ENCODE results near the gene UBE2J1.
"Not testable (repeated sequence)": the region's sequence is repeated elsewhere in the genome, so short reads cannot be mapped to it uniquely, and the experiment has no call there.

Gene UBE2J1

DNA sequence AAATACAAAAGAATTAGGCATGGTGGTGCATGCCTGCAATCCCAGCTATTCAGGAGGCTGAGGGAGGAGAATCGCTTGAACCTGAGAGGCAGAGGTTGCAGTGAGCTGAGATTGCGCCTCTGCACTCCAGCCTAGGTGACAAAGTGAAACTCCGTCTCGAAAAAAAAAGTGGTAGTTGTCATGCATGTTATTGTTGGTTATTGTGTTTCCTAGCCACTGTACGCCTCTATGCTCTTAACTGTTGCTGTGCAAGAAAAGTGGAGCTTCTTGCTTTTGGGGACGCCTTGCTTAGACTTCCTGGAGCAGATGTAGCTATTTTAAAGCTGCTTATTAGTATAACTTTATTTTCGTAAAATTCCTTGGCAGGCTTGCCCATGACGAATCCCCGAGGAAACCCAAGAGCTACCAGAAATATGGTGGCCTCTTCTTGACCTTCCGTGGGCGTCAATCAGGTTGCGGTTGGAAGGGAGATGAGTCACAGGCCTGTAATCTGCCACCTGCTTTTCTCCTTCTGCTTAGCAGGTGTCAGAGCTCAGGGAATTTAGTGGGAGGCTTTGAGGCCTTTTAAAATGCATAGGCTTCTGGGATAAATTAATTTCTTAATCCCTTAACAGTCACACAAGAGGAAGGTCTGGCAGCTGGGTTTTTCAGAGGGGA is 54.7 kb downstream of the UBE2J1 start:
- no peak overlapping the region for H3K4me3 ChIP-seq (ENCODE audit: low read depth, low read length)
- DNase-seq (ENCODE audit: low read depth) = peak; percentile 90

DNA sequence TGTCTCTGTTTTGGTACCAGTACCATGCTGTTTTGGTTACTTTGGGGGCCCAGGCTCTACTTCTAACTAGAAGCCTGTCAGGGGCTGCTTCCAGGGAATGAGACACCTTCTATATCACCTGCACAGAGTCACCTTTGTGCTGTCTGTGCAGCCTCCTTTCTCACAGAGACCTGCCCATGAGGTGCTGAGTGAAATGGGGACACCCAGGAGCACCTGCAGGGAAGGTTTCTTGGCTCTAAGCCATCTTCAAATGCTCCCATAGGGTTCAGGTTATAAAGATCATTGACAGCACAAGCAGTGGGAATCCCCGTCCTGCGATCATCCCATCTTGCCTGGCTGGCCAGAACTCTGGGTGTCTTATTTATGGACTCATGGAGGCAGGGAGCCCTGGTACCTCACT is 56.5 kb downstream of the UBE2J1 start:
- DNase-seq (ENCODE audit: low read depth) = no peak
- H3K4me3 ChIP-seq (ENCODE audit: low read depth, low read length) = no peak overlapping the region

DNA sequence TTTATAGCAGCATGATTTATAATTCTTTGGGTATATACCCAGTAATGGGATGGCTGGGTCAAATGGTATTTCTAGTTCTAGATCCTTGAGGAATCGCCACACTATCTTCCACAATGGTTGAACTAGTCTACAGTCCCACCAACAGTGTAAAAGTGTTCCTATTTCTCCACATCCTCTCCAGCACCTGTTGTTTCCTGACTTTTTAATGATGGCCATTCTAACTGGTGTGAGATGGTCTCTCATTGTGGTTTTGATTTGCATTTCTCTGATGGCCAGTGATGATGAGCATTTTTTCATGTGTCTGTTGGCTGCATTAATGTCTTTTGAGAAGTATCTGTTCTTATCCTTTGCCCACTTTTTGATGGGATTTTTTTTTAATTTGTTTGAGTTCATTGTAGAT is 57.4 kb downstream of the UBE2J1 start:
- H3K4me3 ChIP-seq (ENCODE audit: low read depth, low read length); DNase-seq (ENCODE audit: low read depth): not testable (repeated sequence)

DNA sequence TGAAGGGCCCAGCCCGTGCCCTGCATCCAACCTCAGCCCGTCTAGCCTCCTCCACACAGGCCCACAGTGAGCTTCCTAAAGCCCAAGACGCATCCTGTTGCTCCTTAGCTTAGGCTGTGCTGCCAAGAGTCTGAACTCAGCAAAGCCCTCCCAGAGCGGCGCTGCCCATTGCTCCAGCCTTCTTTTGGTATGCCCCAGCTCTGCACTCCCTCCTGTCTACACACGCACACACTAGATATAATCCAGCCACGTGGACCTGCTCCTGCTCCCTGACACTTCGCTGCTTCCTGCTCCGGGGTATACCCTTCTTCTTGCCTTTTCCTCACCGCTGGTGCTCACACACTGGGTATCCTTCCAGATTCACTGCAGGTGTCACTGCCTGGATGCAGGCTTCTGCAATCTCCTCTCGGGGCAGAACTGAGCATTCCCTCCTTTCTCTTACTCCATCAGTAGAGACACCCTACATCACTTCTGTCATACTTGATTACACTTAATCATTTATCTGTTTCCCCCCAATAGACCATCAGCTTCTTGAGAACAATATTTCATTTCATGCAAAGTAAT is 61.2 kb downstream of the UBE2J1 start:
- no peak overlapping the region for H3K4me3 ChIP-seq (ENCODE audit: low read depth, low read length)
- DNase-seq (ENCODE audit: low read depth) = no peak

DNA sequence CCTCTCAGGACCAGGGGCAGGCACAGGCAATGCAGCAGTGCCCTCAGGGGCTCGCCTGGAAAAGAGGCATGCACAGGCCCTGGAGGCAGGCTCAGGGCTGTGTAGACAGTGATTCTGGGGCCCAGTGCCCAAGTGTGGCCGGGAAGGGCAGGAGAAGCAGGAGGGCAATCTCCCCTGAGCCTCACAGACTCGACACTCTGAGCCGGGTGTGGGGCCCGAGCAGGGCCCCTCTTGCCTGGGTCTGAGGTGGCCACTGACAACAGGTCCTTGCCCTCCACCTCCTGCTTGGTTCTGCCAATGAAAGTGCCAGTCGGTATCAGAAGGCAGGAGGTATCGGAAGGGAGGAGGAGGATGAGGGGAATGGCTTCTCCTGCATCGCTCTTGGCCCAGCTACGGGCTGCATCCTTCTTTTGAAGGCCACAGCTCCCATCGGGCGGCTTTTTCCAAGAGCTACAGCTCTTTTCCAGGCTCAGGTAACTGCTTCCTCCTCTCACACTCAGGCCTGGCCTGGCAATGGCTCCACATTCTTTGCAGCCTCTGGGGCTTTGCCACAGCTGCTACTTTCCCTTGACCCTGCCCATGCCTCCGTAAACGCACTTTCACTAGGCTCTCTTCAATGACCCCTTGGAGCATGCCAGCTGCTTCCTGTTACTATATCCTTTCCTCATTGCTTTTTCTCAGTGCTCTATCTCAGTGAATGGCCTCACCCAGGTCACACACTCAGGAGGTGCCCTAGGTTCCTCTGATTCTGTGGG is 61.9 kb downstream of the UBE2J1 start:
- H3K4me3 ChIP-seq (ENCODE audit: low read depth, low read length) = no peak overlapping the region
- no peak for DNase-seq (ENCODE audit: low read depth)

DNA sequence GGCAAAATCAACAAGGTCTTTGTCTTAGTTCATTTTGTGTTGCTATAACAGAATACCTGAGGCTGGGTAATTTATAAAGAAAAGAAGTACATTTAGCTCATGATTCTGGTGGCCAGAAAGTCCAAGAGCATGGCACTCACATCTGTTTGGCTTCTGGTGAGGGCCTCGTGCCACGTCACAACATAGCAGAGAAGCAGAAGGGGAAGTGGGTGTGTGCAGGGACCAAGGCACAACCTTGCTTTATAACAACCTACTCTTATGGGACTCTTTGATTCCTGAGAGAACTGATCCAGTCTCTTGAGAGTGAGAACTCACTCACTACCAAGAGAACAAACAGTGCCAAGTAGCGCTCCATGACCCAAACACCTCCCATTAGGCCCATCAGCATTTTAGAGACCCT is 62.8 kb downstream of the UBE2J1 start:
- H3K4me3 ChIP-seq (ENCODE audit: low read depth, low read length) = no peak overlapping the region
- no peak for DNase-seq (ENCODE audit: low read depth)

DNA sequence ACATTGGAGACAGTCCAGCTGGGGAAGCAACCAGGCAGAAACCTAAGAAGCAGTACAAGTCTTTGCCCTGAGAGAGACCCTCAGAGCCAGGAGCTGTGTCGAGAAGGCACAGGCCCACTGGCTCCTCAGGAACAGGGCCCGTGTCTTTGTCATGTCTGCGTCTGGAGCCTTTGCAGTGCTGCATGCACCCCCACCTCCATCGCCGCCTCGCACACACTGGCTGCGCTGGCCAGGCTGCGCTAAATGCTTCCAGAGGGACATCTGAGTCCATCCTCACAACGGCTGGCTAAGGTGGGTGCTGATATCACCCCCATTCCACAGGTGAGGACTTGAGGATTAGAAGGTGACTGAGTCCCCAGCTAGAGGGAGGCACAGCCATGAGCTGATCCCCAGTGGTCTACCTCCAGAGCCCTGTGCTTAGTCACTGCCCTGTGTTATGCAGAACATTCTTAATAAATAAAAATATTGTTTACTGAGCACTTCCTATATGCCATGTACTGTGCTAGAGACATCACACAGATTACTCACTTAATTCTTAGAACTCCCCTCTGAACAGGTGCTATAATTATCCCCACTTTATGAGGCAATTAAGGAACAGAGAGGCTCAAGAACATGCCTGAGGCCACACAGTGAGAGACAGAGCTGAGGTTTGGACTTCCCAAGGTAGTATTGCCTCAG is 65.0 kb downstream of the UBE2J1 start:
- no peak overlapping the region for H3K4me3 ChIP-seq (ENCODE audit: low read depth, low read length)
- no peak for DNase-seq (ENCODE audit: low read depth)

DNA sequence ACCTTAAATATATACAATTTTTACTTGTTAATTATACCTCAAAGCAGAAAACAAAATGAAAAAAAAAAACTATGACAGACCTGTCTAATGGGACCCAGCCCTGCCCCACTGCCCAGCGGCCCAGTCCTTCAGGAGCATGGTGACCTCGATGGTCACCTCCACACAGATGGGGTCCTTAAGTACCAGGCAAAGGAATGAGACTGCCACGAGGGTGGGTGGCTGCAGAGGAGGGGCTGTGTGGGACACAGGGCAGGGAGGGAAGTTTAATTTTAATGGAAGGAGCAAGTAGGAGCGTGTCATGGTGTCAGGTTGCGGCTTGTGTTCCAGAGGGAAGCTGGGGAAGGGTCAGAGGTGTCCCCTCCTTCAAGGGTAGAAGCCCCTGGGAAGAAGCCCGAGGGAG is 66.0 kb downstream of the UBE2J1 start:
- no peak for DNase-seq (ENCODE audit: low read depth)

DNA sequence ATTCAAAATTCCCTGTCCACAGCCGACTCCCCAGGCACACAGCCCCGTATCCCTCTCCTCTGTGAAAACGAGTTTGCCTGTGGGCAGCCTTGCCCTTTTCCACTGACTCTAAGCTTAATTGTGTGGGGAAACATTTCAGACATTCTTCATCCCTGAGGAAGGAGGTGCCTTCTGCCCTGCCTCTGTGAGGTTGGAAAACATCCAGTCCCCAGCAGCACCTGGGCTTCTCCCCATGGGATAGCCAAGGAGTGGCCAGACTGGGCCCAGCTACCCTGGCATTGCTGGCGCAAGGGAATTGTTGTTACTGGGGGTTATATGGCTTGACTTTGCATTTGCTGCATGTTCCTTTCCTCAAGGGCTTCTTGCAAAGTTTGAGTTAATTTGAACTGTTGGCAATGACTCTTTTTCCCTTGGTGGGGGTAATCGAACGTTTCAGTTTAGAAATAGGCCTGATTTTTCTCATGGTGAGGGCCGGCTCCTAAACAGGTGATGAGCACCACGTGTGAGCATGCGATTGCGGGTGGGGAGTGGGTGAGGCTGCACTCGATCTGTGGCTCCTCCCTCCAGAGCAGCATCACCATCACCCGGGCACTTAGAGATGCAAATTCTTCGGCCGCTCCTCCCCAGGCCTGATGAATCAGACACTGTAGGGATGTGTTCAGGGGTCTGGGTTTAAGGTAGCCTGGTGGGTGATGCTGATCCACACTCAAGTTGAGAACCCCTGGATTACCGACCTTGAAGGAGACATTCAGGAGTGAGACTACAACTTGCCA is 67.4 kb downstream of the UBE2J1 start:
- DNase-seq (ENCODE audit: low read depth) = no peak
- no peak overlapping the region for H3K4me3 ChIP-seq (ENCODE audit: low read depth, low read length)

More for the DNA sequence above, 66.0 kb downstream of the UBE2J1 start:
- H3K4me3 ChIP-seq (ENCODE audit: low read depth, low read length) = no peak overlapping the region

DNA sequence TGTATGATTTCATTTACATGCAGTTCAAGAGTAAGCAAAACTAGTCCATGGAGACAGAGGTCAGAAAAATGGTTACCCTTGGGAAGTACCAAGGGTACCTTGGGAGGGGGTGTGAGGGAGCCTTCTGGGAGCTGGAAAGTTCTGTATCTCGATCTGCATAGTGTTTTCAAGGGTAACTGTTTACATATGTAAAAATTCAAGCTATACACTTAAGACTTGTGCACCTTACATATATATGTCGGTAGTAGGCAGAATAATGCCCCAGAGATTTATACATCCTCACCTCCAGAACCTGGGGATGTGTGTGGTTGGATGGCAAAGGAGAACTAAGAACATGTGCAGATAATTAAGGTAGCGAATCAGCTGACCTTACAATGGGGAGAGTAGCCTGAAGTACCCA is 68.4 kb downstream of the UBE2J1 start:
- DNase-seq (ENCODE audit: low read depth) = no peak
- H3K4me3 ChIP-seq (ENCODE audit: low read depth, low read length) = no peak overlapping the region

DNA sequence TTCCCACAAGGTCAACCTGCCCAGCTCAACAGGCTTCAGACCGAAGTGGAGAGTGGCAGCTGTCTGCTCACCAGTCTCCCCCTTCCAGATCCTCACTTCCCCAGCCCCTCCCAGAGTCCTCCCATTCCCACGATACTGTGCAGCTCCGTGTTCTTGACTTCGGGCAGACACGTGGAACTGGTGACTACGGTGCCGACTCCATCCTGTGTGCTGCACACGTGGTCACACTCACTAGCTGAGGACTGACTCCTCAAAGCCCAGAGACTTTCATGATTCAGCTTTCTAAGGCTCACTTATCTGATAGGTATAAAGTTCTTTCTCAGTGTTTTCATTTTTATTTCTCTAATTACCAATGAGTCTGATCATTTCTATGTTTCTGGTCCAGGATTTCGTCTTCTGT is 69.8 kb downstream of the UBE2J1 start:
- H3K4me3 ChIP-seq (ENCODE audit: low read depth, low read length) = no peak overlapping the region
- DNase-seq (ENCODE audit: low read depth) = no peak

DNA sequence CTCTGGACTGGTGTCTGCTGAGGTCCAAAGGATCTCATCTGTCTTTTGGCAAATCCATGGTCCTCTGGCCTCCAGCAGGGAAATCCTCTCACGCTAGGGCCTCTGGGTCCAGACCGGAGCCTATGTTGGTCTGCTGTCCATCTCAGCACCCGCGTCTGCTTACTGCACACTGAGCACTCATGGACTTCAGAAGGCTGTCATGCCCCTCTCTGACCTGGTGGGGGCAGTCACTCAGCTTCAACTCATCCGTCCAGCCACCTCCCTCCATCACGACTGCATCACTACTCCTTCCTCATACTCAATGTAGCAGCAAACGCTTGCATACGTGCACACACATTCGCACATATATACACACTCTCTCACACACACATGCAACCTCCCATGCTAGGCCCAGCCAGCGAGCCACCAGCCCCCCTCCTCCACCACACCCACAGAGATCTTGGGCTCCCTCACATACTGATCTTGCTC is 70.7 kb downstream of the UBE2J1 start:
- no peak overlapping the region for H3K4me3 ChIP-seq (ENCODE audit: low read depth, low read length)
- no peak for DNase-seq (ENCODE audit: low read depth)

DNA sequence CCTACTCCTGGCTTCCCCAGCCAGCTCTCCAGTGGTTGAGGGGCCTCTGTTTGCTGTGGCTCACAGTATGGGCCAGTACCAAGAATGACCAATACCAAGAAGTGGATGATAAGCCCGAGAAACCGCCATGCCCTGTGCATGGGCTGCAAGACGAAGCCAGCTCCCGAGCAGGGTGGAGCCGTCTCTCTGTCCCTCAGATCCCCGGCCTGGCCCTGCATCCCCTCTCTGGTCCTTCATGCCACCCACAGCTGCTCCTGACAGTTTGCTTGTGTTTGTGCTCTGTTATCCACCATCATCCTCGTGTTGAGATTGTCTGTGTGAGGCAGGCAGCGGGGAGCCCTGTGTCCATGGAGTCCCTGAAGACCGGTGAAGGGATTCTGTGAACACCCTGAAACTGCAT is 73.6 kb downstream of the UBE2J1 start:
- H3K4me3 ChIP-seq (ENCODE audit: low read depth, low read length) = no peak overlapping the region
- no peak for DNase-seq (ENCODE audit: low read depth)

Measured in skeletal muscle cell (primary cell).